Right hindlimb (tissue), 1 donor: ENCODE measurements around the gene TMTC1.

Source experiments
- DNase-seq: peaks from one replicate; pipeline ENCODE4 v3.0.0-alpha.2; 2018

TMTC1 gene

GRCh38 chr12:29519585-29520182, 264.1 kb downstream of the TMTC1 start:
- DNase-seq: peak; percentile 30

GRCh38 chr12:29518407-29518806, 265.3 kb downstream of the TMTC1 start:
- no peak for DNase-seq

GRCh38 chr12:29517264-29517663, 266.5 kb downstream of the TMTC1 start:
- no peak for DNase-seq

GRCh38 chr12:29516431-29516875, 267.3 kb downstream of the TMTC1 start:
- DNase-seq: no peak

- no peak for DNase-seq
Measured at GRCh38 chr12:29510591-29511185, 273.1 kb downstream of the TMTC1 start.

GRCh38 chr12:29509503-29509902, 274.2 kb downstream of the TMTC1 start:
- no peak for DNase-seq

GRCh38 chr12:29508949-29509348, 274.8 kb downstream of the TMTC1 start:
- DNase-seq: no peak

GRCh38 chr12:29505122-29505521, 278.6 kb downstream of the TMTC1 start:
- no peak for DNase-seq

GRCh38 chr12:29503283-29503682, 280.5 kb downstream of the TMTC1 start:
- DNase-seq: no peak

- DNase-seq: no peak
Measured at GRCh38 chr12:29499235-29499634, 284.5 kb downstream of the TMTC1 start.

GRCh38 chr12:29497588-29497987, 286.2 kb downstream of the TMTC1 start, which contains the start of gene OVCH1:
Gene OVCH1 (minus strand): TSS chr12:29497686. CDS start chr12:29497686, 0 bp downstream.
- no peak for DNase-seq

- no peak for DNase-seq
Measured at GRCh38 chr12:29492891-29493290, 290.9 kb downstream of the TMTC1 start.

- no peak for DNase-seq
Measured at GRCh38 chr12:29486972-29487371, 296.8 kb downstream of the TMTC1 start.

- no peak for DNase-seq
Measured at GRCh38 chr12:29463198-29463597, 320.5 kb downstream of the TMTC1 start.

GRCh38 chr12:29460082-29460481, 323.7 kb downstream of the TMTC1 start:
- no peak for DNase-seq

- DNase-seq: peak; percentile 16
Measured at GRCh38 chr12:29455087-29455486, 328.7 kb downstream of the TMTC1 start.

- DNase-seq: no peak
Measured at GRCh38 chr12:29451888-29452287, 331.9 kb downstream of the TMTC1 start.
